Measurements from ENCODE around the gene SLC4A9.

DNA sequence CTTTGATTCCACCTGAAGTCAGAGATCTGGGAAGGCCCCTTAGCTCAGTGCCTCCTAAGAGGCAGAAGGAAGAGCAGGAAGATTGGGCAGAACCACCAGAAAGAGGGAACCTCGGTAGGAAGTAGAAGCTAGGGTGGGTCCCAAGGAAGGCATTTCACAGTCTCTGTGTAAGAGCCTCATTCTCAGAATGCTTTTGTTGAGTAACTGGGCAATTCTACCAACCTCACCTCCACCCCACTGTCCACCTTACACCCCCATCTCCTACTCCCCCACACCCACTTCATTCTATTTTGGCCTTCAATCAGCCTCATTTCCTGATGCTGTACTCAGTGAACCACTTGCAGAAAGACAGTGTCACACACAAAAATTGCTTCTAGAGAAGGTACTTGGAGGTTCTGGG, 17.1 kb upstream of the SLC4A9 start:
- TF ChIP-seq POLR2AphosphoS5 (IDR thresholded peaks at IDR 0.05; ENCODE audit: low read depth, low read length) (no peak), SIN3A (IDR thresholded peaks at IDR 0.05; ENCODE audit: borderline replicate concordance, insufficient read depth, low read length) (no peak), TAF1 (IDR thresholded peaks at IDR 0.05; ENCODE audit: borderline replicate concordance, insufficient read depth, low read length) (no peak)
- TF ChIP-seq, protein P1, sequence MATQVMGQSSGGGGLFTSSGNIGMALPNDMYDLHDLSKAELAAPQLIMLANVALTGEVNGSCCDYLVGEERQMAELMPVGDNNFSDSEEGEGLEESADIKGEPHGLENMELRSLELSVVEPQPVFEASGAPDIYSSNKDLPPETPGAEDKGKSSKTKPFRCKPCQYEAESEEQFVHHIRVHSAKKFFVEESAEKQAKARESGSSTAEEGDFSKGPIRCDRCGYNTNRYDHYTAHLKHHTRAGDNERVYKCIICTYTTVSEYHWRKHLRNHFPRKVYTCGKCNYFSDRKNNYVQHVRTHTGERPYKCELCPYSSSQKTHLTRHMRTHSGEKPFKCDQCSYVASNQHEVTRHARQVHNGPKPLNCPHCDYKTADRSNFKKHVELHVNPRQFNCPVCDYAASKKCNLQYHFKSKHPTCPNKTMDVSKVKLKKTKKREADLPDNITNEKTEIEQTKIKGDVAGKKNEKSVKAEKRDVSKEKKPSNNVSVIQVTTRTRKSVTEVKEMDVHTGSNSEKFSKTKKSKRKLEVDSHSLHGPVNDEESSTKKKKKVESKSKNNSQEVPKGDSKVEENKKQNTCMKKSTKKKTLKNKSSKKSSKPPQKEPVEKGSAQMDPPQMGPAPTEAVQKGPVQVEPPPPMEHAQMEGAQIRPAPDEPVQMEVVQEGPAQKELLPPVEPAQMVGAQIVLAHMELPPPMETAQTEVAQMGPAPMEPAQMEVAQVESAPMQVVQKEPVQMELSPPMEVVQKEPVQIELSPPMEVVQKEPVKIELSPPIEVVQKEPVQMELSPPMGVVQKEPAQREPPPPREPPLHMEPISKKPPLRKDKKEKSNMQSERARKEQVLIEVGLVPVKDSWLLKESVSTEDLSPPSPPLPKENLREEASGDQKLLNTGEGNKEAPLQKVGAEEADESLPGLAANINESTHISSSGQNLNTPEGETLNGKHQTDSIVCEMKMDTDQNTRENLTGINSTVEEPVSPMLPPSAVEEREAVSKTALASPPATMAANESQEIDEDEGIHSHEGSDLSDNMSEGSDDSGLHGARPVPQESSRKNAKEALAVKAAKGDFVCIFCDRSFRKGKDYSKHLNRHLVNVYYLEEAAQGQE (IDR thresholded peaks at IDR 0.05; ENCODE audit: insufficient read depth in 1 of 2, low read depth in 2 of 2, low read length in 2 of 2) = no peak
